ENCODE measurements around the gene SVEP1. TPM values are rescaled to one million over a fixed set of nuclear protein-coding genes. Genes with fewer than 3 reads are reported as not detected.
"Not testable (repeated sequence)": the region's sequence is repeated elsewhere in the genome, so short reads cannot be mapped to it uniquely, and the experiment has no call there.

SVEP1 gene
- polyA plus RNA-seq, 1 donor: 20.6 TPM

- DNase-seq: not testable (repeated sequence)
These were observed 220.5 kb downstream of the SVEP1 start for GRCh38 chr9:110358992-110359391.

DNA sequence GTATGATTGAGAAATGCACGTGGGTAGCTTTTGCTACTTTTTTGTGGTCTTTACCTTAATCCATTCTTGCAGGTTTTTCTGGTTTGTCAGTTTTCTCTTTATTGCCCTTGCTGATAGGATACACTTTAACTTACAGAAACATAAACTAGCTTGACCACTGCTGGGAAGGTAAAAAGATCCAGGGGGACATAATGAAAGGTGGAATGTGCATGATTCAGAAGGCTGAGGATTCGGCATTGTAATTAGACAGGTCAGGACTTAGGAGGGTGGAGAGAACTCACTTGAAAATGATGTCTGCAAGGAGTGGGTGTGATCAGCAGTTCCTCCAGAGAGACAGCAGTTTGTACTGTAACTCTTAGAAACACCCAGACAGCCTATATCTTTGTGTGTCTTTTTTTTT is 222.0 kb downstream of the SVEP1 start:
- DNase-seq: no peak

GRCh38 chr9:110356639-110357395 is 222.7 kb downstream of the SVEP1 start:
- no peak for DNase-seq

- no peak for DNase-seq
These were observed 223.6 kb downstream of the SVEP1 start for GRCh38 chr9:110355911-110356310.

GRCh38 chr9:110351009-110351467 is 228.5 kb downstream of the SVEP1 start:
- DNase-seq: no peak

- DNase-seq: no peak
These were observed 233.2 kb downstream of the SVEP1 start for GRCh38 chr9:110346325-110346724.

DNA sequence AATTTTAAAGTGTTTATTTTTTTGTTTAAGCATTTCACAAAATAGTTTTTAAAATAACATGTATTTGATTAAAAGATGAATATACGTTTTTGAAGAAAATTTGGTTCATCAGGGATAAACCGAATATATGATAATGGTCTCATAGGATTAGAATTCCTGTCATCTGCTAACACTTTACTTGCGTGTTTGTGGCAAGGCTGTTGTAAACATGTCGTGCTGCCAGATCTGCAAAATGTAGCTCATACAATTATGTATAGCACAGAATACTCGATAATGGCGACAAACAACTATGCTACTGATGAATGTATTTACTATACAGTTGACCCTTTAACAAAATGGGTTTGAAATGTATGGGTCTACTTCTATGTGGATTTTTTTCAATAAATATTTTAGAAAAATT is 234.7 kb downstream of the SVEP1 start:
- DNase-seq: no peak

- DNase-seq: no peak
These were observed 236.0 kb downstream of the SVEP1 start for GRCh38 chr9:110343551-110343950.

DNA sequence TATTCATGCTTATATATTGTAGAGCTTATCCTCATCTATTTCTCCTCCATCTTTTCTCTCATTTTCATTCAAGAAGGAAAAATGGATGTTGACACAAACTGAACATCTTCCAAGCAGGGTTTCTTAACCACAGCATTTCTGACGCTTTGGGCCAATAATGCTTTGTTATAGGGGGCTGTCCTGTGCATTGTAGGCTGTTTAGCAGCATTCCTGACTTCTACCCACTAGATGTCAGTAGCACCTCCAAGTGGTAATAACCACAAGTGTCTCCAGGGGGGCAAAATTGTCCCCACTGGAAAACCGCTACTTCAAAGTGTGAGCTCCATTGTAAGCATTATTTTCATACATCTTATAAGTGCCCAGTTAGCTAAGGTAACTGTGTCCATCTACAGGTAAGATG is 239.2 kb downstream of the SVEP1 start:
- no peak for DNase-seq

DNA sequence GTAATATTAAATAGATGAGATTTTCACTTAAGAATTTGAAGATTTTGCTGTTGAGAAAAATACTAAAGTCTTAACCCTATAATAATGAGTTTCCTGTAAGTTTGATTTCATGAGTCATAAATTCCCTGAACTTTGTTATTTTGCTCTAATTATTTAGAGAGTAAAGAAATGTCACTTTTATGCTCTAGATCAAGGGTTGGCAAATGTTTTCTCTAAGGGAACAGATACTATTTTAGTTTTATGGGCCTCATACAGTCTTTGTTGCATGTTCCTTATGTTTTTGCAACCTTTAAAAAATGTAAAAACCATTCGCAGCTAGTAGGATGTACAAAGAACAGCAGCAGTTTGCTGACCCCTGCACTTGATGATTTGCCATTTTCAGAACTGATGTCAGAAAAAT is 241.4 kb downstream of the SVEP1 start:
- no peak for DNase-seq

- DNase-seq: no peak
These were observed 241.8 kb downstream of the SVEP1 start, which contains the start of gene TXNDC8 for GRCh38 chr9:110337727-110338126. Gene TXNDC8, minus strand, starts transcription at chr9:110337863.

DNA sequence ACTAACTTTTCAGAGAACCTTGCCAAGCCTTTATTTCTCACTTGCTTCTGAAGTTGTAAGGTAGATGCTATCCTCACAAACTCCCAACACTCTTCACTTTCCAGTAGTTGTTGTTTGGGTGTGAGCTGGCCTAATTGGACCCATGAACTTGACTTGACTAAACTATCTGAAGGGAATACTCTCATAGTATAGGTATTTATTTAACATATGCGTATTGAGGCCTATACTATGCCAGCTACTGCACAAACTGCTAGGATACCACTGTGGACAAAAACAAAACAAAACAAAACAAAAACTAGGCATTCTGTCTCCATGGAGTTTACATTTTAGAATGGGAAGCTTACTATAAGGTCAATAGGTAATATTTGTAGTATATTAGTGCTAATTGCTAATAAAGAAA is 243.2 kb downstream of the SVEP1 start:
- no peak for DNase-seq

GRCh38 chr9:110334871-110335270 is 244.7 kb downstream of the SVEP1 start:
- DNase-seq: no peak

GRCh38 chr9:110334183-110334582 is 245.4 kb downstream of the SVEP1 start:
- DNase-seq: no peak

DNA sequence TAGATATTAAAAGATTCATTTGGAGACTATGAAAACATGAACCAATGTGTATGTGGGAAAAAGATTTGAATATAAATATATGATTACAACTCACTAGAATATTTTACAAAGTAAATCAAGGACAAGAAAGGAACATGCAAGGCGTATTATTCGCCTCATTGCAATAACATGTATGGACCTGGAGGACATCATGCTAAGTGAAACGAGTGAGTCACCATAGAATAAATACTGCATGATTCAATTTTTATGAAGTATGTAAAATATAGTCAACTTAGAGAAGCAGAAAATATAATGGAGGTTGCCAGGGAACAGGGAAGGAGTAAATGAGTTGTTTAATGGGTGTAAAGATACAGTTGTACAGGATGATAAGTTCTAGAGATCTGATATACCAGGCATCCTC is 246.8 kb downstream of the SVEP1 start:
- DNase-seq: no peak

DNA sequence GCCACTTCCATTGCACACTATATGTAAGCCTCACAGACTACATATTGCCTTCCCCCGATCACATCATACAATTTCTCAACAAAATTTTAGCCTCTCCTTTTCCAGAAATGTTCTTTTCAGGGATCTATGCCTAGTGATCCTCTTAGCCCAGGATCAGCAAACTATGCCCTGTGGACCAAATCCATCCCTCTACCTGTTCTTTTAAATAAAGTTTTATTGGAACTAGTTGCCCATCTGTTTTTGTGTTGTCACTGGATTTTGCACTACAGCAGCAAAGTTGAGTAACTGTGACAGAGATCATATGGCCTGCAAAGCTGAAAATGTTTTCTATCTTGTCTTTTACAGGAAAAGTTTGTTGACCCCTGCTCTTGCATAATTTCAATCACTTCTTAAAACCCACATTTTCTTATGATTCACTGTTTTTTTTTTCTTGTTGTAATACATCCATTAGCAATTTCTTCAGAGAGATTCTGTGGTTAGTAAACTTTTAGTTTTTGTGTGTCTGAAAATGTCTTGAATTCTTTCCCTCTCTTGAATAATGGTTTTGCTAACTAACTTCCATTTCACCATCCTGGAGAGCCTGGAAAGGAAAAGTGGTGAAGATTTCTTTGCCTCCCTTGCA is 248.9 kb downstream of the SVEP1 start:
- no peak for DNase-seq

GRCh38 chr9:110329639-110330230 is 249.8 kb downstream of the SVEP1 start:
- no peak for DNase-seq

- DNase-seq: no peak
These were observed 250.8 kb downstream of the SVEP1 start for GRCh38 chr9:110328763-110329162.

GRCh38 chr9:110327716-110328115 is 251.8 kb downstream of the SVEP1 start:
- no peak for DNase-seq

DNA sequence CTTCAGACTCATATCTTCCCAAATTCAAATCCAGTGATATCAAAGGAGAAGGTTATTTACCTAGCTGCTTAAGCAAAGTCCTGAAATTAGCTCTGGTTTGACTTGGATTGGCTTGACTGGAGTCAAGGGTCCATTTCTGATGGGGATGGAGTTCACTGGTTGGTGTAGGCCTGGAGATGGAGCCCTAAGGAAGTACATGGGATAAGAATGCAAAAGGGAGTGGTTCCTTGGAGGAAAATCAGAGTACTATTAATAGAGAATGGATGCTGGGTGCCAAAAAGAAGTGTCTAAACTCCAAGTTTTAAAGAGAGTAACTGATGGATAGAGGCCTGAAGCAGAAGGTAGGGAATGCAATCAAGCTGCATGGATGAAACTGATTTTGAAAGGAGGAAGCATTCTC is 255.7 kb downstream of the SVEP1 start:
- DNase-seq: no peak

DNA sequence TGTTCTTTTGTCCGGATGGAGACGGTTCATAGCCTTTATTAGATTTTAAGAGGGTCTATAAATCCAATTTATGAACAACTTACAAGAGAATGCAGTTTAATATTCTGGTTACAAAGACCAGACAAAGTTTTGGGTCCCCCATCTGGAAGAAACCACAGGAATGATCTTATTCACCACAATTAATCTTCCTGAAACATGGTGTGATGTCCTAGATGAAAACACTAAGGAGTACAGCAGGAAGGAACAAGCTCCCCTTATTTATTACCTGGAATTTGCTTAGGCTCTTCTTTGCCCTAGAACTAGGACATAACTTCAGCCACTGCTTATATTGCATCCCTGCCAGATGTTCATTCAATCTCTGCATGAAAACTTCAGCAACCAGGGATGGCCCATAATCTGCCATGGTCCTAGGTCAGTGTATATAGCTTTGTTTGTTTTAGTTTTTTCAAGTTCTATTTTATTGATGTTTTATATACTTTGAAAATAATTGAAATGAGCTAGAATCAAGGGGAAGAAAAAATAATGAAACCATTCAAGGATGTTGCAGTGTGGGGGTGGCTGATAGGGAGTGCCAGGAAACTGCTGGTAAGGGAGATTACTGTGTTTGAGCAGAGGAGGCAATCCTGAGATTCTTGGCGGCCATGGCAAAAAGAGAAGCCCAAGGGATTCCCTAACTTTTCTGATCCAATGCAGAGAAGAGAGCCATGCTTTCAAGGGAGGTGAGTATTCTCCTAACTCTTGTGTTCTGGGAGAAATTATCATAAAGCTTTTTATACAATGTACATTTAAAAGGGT is 258.7 kb downstream of the SVEP1 start:
- DNase-seq: no peak

DNA sequence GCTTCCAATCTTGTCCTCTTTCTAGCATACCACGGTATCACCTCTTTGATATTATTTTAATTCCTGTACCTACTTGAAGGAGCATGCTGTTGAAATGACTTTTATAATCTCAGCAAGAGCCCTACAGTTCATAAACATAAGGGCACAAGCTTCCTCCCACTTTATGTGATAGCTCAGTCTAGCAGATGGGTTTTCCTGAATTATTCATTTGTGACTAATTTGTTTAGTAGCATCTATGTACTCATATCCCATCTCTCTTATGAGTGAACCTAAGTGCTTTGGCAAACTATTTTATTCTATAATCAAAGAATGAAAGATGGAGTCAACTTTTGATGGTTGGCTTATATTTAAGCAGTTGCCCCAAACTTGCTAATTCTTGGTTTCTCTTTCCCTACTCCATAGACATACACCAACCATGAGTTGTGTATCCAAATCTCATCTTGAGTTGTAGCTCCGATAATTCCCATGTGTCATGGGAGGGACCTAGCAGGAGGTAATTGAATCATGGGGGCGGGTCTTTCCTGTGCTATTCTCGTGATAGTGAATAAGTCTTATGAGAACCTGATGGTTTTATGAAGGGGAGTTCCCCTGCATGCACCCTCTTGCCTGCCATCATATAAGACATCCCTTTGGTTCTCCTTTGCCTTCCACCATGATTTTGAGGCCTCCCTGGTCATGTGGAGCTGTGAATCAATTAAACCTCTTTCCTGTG is 259.6 kb downstream of the SVEP1 start:
- DNase-seq: no peak

Measured in hindlimb muscle (tissue), 1 donor.